Astrocyte of the cerebellum (primary cell): ENCODE measurements around the gene EPS8L1.

Source experiments
- DNase-seq: peaks from one replicate; pipeline ENCODE4 v3.0.0-alpha.2; 2011; ENCODE audit warnings: low read depth
- H3K4me3 ChIP-seq: 2 replicates; pipeline ENCODE4 v1.5.1; 2011; ENCODE audit warnings: mild to moderate bottlenecking, low read depth, low read length, moderate library complexity
- in situ Hi-C: cut with HindIII; loops from 2 replicates; pipeline ENCODE4 v1.10.0; 2017; ENCODE audit warnings: low sequenced_read_pairs
- TF ChIP-seq, protein P1 (sequence below): IDR thresholded peaks from 2 replicates; pipeline ENCODE4 v1.5.1; 2012; ENCODE audit warnings: low read length, low read depth, moderate library complexity, mild to moderate bottlenecking; ENCODE audit errors: missing control alignments

Gene EPS8L1

GRCh38 chr19:55080968-55081769 lies 5.5 kb downstream of the EPS8L1 start:
- in situ Hi-C loops, result loop anchor here (10.0 kb wide), 1 partner anchor 626 kb away; no protein-coding TSS in a partner anchor
- DNase-seq, result no peak
- TF ChIP-seq, protein P1, sequence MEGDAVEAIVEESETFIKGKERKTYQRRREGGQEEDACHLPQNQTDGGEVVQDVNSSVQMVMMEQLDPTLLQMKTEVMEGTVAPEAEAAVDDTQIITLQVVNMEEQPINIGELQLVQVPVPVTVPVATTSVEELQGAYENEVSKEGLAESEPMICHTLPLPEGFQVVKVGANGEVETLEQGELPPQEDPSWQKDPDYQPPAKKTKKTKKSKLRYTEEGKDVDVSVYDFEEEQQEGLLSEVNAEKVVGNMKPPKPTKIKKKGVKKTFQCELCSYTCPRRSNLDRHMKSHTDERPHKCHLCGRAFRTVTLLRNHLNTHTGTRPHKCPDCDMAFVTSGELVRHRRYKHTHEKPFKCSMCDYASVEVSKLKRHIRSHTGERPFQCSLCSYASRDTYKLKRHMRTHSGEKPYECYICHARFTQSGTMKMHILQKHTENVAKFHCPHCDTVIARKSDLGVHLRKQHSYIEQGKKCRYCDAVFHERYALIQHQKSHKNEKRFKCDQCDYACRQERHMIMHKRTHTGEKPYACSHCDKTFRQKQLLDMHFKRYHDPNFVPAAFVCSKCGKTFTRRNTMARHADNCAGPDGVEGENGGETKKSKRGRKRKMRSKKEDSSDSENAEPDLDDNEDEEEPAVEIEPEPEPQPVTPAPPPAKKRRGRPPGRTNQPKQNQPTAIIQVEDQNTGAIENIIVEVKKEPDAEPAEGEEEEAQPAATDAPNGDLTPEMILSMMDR, result no peak
- peak overlapping the region; percentile 42 for H3K4me3 ChIP-seq

- TF ChIP-seq, protein P1, result no peak
- DNase-seq, result no peak
- in situ Hi-C loops, result loop anchor here (10.0 kb wide), 1 partner anchor 627 kb away; no protein-coding TSS in a partner anchor
- no peak overlapping the region for H3K4me3 ChIP-seq
Measured at GRCh38 chr19:55081770-55082019, 6.0 kb downstream of the EPS8L1 start.

GRCh38 chr19:55082020-55082851 lies 6.6 kb downstream of the EPS8L1 start:
- no peak for DNase-seq
- in situ Hi-C loops, result loop anchor here (10.0 kb wide), 1 partner anchor 627 kb away; no protein-coding TSS in a partner anchor
- TF ChIP-seq, protein P1, result no peak
- H3K4me3 ChIP-seq, result no peak overlapping the region

- no peak for DNase-seq
- TF ChIP-seq, protein P1, result no peak
- H3K4me3 ChIP-seq, result no peak overlapping the region
- in situ Hi-C loops, result loop anchor here (10.0 kb wide), 1 partner anchor 628 kb away; no protein-coding TSS in a partner anchor
Measured at GRCh38 chr19:55083004-55083850, 7.6 kb downstream of the EPS8L1 start.

- TF ChIP-seq, protein P1, result no peak
- DNase-seq, result no peak
- in situ Hi-C loops, result loop anchor here (10.0 kb wide), 1 partner anchor 630 kb away; no protein-coding TSS in a partner anchor
Measured at GRCh38 chr19:55084416-55084815, 8.7 kb downstream of the EPS8L1 start.

More at GRCh38 chr19:55084416-55084815, 8.7 kb downstream of the EPS8L1 start:
- H3K4me3 ChIP-seq, result no peak overlapping the region
